GM23248 (cell line): Measurements from ENCODE around the gene KRTAP4-9.

Experiments used
- EZH2 ChIP-seq: fragments of 200-600 bp; sonication (generic); IDR thresholded peaks from 2 replicates; pipeline ENCODE4 v1.6.1; 2018; ENCODE audit warnings: antibody characterized with exemption, mild to moderate bottlenecking; ENCODE audit not compliant: insufficient read depth, poor library complexity, severe bottlenecking
- EZH2phosphoT487 ChIP-seq: fragments of 200-600 bp; sonication (generic); IDR thresholded peaks from 2 replicates; pipeline ENCODE4 v1.6.1; 2018; ENCODE audit warnings: antibody characterized with exemption, moderate library complexity, mild to moderate bottlenecking, low read depth; ENCODE audit not compliant: insufficient read depth

- no peak for TF ChIP-seq EZH2
- TF ChIP-seq EZH2phosphoT487, result no peak
Measured at GRCh38 chr17:41141361-41141760, 36.2 kb downstream of the KRTAP4-9 start.
